Skeletal muscle satellite cell (primary cell): ENCODE results near the gene PER2. TPM values are rescaled to one million over a fixed set of nuclear protein-coding genes. Genes with fewer than 3 reads are reported as not detected.
"Not testable (repeated sequence)": the region's sequence is repeated elsewhere in the genome, so short reads cannot be mapped to it uniquely, and the experiment has no call there.

Experiments used
- H3K27me3 ChIP-seq: 2 replicates; pipeline ENCODE4 v1.7.0; 2013; ENCODE audit warnings: low read length; ENCODE audit not compliant: control insufficient read depth, insufficient read depth
- H3K36me3 ChIP-seq: 2 replicates; pipeline ENCODE4 v1.7.0; 2013; ENCODE audit warnings: mild to moderate bottlenecking, control low read depth, low read length; ENCODE audit not compliant: insufficient read depth
- H3K4me1 ChIP-seq: 2 replicates; pipeline ENCODE4 v1.7.0; 2013; ENCODE audit warnings: low read length; ENCODE audit not compliant: control insufficient read depth, insufficient read depth
- H3K4me2 ChIP-seq: 2 replicates; pipeline ENCODE4 v1.7.0; 2013; ENCODE audit warnings: mild to moderate bottlenecking, low read length
- H3K4me3 ChIP-seq: 2 replicates; pipeline ENCODE4 v1.7.0; 2013; ENCODE audit warnings: low read length
- H3K9ac ChIP-seq: 2 replicates; pipeline ENCODE4 v1.7.0; 2013; ENCODE audit warnings: mild to moderate bottlenecking, low read depth, low read length, moderate library complexity
- H3K9me3 ChIP-seq: replicated peaks from 2 replicates; pipeline ENCODE4 v1.7.0; 2013; ENCODE audit warnings: mild to moderate bottlenecking, control low read depth, low read length
- total RNA-seq: library from RNA; depleted of rRNA; stranded (reverse); fragments of >200 nt; gene quantifications from 2 replicates; pipeline ENCODE4 v1.2.3, GENCODE V29; 2012; rRNA removed

PER2 gene, protein sequence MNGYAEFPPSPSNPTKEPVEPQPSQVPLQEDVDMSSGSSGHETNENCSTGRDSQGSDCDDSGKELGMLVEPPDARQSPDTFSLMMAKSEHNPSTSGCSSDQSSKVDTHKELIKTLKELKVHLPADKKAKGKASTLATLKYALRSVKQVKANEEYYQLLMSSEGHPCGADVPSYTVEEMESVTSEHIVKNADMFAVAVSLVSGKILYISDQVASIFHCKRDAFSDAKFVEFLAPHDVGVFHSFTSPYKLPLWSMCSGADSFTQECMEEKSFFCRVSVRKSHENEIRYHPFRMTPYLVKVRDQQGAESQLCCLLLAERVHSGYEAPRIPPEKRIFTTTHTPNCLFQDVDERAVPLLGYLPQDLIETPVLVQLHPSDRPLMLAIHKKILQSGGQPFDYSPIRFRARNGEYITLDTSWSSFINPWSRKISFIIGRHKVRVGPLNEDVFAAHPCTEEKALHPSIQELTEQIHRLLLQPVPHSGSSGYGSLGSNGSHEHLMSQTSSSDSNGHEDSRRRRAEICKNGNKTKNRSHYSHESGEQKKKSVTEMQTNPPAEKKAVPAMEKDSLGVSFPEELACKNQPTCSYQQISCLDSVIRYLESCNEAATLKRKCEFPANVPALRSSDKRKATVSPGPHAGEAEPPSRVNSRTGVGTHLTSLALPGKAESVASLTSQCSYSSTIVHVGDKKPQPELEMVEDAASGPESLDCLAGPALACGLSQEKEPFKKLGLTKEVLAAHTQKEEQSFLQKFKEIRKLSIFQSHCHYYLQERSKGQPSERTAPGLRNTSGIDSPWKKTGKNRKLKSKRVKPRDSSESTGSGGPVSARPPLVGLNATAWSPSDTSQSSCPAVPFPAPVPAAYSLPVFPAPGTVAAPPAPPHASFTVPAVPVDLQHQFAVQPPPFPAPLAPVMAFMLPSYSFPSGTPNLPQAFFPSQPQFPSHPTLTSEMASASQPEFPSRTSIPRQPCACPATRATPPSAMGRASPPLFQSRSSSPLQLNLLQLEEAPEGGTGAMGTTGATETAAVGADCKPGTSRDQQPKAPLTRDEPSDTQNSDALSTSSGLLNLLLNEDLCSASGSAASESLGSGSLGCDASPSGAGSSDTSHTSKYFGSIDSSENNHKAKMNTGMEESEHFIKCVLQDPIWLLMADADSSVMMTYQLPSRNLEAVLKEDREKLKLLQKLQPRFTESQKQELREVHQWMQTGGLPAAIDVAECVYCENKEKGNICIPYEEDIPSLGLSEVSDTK (N-terminal part only)
- total RNA-seq, result 1.5 and 3.7 TPM in 2 replicates

DNA sequence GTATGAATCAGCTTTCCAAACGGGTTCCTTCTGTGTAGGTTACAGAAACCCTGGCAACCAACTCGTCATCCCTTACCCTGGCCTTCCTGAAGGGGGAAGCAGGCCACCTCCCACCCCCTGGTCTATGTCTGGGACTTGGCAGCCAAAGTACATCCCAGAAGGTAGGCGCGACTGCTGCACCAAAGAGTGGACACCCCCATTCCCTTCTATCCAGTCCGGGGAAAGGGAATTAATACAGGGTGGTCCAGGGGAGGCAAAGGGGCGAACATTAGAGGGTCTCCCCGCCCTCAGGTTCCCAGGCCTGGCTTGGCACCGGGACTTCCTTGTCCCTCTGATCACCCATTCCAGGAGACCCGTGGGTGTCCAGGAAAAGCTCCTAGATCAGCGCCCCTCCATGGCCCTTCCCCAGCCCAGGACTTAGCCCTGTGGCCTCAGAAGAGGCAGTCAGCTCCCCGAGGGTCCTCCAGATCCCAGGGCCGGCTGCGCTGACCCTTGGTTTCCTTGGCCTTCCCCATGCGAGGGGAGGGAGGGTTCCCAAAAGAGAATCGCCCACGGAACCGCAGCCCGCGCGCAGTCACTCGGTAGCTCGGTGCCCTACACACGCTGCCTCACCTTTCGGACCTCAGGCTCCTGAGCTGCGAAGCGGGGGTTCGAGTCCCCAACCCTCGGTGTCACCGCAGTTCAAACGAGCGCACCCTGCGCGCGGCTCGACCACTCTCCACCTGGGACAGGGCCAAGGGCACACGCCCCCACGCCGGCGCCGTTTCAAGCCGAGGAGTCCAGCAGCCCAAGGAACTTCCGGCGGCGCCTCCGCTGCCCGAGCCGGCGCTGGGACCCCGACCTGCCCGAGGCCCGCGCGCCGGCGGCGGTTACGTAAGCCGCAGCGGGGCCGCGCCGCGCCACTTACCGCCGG is at the start of gene PER2:
TSS of gene PER2 (minus strand) at position 874 of the 913 bp plus-strand sequence. CDS start 10,674 bp downstream, outside the sequence.
- Histone ChIP-seq H3K9ac (peak within 1 kb of the TSS; percentile 82), H3K27me3 (no peaks in the 10 kb centered on the region), H3K4me2 (peak within 1 kb of the TSS; percentile 95), H3K4me3 (peak within 1 kb of the TSS; percentile 81), H3K9me3 (no peaks in the 10 kb centered on the region), H3K36me3 (no peaks in the 10 kb centered on the region), H3K4me1 (peaks cover 37% of the 10 kb centered on the region)

DNA sequence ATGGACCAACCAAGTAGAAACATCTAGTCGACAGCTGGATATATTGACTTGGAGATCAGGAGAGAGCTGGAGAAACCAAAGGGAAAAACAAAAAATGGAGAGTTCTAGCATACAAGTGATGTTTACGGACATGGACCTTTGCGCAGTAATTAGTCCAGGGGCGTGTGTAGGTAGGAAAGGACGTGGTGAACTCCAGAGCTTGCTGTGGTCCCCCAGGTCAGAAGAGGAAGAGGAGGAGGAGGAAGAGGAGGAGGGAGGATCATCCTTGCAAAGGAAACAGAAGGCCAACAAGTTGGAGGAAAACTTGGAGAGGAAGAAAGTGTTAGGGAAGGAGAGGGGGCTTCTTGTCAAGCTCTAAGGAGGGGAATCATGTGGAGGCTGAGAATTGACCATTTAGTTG is 49.4 kb upstream of the PER2 start:
- Histone ChIP-seq H3K4me2 (no peak overlapping the region), H3K4me1 (no peaks in the 10 kb centered on the region), H3K4me3 (no peak overlapping the region), H3K36me3 (peaks cover 30% of the 10 kb centered on the region), H3K9me3 (no peaks in the 10 kb centered on the region), H3K9ac (no peak overlapping the region), H3K27me3 (no peaks in the 10 kb centered on the region)

DNA sequence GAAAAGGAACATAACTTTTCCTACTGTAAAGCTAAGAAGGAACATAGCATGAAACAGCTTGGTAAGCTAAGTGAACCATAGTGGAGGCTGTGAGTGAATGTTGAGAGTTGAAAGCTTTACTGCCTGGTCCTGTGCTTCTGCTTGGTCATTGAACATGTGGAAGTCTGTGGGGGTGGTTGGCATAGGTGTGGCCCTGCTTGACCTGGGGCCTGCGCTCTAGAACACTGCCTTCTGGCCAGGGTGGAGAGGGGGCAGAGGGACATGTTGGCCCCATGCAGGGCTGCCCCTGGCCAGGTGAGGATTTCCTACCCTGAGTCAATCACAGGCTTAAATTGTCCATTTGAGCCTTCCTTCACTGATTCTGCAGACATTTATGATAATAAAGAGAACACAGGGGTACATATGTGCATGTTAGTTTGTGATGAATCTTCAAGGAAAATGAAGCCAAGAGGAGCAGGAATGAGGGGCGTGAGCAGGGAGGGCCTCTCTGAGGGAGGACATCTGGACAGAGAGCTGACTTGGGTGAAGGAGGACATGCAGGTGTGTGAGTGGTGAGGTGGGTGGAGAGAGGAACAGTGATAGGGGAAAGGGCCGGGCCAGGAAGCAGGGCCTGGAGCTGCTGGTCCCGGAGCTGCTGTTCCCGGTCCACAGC is 48.5 kb upstream of the PER2 start:
- H3K4me3 ChIP-seq, result no peak overlapping the region
- H3K9ac ChIP-seq, result no peak overlapping the region
- no peak overlapping the region for H3K4me2 ChIP-seq
- no peaks in the 10 kb centered on the region for H3K4me1 ChIP-seq
- peaks cover 30% of the 10 kb centered on the region for H3K36me3 ChIP-seq
- no peaks in the 10 kb centered on the region for H3K9me3 ChIP-seq
- no peaks in the 10 kb centered on the region for H3K27me3 ChIP-seq

DNA sequence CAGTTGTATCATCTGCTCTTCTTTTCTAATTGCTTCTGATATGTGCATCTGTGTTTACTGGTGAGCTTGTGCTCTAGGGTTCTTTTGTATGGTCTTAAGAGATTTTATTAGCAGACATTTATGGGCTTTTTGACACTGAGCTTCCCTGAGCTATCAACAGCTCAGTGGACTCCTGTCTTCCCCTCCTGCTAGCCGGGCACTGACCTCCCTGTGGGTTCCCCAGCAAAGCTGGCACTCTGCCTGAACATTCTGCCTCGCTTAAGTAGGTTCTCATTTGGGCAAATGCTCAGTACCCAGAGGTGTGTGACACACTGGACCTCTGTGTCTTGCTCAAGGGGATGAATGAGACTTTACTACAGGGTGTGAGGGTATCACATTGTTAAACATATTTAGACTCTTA is 47.7 kb upstream of the PER2 start:
- H3K4me2 ChIP-seq, result no peak overlapping the region
- H3K9ac ChIP-seq, result no peak overlapping the region
- H3K4me1 ChIP-seq, result no peaks in the 10 kb centered on the region
- no peaks in the 10 kb centered on the region for H3K9me3 ChIP-seq
- H3K27me3 ChIP-seq, result no peaks in the 10 kb centered on the region
- no peak overlapping the region for H3K4me3 ChIP-seq
- peaks cover 30% of the 10 kb centered on the region for H3K36me3 ChIP-seq

DNA sequence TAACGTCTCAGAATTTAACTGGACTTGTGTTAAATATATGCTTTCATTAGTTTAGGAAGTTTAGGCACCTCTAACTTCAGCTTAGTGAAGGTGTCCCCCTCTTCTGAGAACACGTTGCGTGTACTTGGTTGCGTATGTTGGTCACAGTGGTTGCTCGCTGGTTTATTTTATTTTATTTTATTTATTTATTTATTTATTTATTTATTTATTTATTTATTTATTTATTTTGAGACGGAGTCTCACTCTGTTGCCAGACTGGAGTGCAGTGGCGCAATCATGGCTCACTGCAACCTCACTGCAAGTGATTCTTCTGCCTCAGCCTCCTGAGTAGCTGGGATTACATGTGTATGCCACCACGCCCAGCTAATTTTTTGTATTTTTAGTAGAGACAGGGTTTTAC is 47.2 kb upstream of the PER2 start:
- H3K36me3 ChIP-seq, result peaks cover 30% of the 10 kb centered on the region
- not testable (repeated sequence) for H3K4me3 ChIP-seq, H3K27me3 ChIP-seq, H3K9ac ChIP-seq, H3K4me1 ChIP-seq, H3K9me3 ChIP-seq, H3K4me2 ChIP-seq

DNA sequence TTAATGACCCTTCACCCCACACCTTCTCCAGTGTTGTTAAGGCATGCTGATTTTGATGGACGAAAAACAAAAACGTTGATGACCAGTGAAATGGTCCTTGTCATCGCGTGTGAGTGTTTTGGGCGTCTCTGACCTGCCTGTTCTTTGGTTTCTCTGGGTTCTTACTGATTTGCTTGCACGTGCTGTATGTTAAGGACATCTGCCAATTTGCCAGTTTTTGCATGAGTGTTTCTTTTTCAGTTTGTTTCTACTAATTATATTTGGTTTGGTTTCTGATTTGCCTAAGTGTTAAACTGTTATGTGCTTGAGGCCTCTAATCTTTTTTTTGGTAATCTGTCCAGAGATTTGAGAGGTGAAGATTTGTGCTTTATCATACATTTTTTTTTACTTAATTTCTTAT is 46.5 kb upstream of the PER2 start:
- Histone ChIP-seq H3K9me3 (no peaks in the 10 kb centered on the region), H3K4me1 (no peaks in the 10 kb centered on the region), H3K9ac (no peak overlapping the region), H3K4me3 (no peak overlapping the region), H3K27me3 (no peaks in the 10 kb centered on the region), H3K36me3 (peaks cover 30% of the 10 kb centered on the region), H3K4me2 (no peak overlapping the region)

DNA sequence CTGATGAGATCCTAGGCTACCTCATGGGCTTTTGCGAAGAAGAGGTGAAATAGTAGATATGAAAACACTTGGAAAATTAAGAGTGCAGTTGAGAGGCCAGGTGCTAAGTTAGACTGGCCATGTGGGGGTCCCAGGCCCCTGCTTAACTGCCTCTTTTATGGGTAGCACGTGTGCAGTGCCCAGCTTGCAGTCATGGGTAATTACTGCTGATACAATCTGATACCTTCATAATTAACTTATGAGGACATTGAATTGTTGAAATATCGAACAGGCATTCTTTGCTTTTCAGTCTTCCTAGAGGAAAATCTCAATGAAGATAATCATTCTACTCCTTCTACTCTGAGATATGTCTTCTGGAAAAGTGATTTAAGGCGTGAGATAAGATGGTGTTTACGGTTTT is 43.5 kb upstream of the PER2 start:
- no peak overlapping the region for H3K4me2 ChIP-seq
- H3K27me3 ChIP-seq, result no peaks in the 10 kb centered on the region
- H3K4me1 ChIP-seq, result no peaks in the 10 kb centered on the region
- peaks cover 29% of the 10 kb centered on the region for H3K36me3 ChIP-seq
- H3K9me3 ChIP-seq, result no peaks in the 10 kb centered on the region
- H3K9ac ChIP-seq, result no peak overlapping the region
- no peak overlapping the region for H3K4me3 ChIP-seq

DNA sequence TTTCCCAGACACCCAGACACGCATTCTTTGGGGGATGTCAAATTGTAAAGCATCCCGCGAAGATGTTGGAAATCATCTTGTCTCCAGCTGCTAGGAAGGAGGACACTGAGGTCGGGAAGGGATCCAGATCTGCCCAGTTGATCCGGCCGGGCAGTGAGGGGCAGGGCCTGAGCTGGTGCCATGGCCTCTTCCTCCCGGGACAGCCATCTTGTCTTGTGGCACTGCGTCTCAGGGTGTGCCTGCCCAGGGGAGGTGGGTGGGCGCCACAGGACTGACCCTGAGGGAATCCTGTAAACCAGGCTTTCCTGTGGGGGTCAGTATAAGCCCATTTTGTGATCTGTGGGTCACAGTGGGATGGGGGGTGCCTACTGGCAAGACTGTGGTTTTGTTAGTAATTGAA is 42.0 kb upstream of the PER2 start:
- Histone ChIP-seq H3K36me3 (peaks cover 29% of the 10 kb centered on the region), H3K9ac (no peak overlapping the region), H3K9me3 (no peaks in the 10 kb centered on the region), H3K4me1 (no peaks in the 10 kb centered on the region), H3K4me2 (no peak overlapping the region), H3K27me3 (no peaks in the 10 kb centered on the region), H3K4me3 (no peak overlapping the region)

DNA sequence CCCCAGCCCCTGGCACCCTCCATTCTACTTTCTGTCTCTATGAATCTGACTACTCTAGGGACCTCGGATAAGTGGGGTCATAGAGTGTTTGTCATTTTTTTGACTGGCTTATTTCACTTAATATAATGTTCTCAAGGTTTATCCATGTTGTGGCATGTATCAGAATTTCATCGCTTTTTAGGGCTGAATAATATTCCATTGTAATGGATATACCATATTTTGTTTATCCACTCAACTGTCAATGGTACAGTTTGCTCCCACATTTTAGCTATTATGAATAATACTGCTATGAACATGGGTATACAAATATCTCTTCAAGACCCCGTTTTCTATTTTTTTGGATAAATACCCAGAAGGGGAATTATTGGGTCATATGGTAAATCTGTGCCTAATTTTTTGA is 39.3 kb upstream of the PER2 start:
- H3K27me3 ChIP-seq, result no peaks in the 10 kb centered on the region
- H3K9me3 ChIP-seq, result no peaks in the 10 kb centered on the region
- H3K4me3 ChIP-seq, result no peak overlapping the region
- H3K9ac ChIP-seq, result no peak overlapping the region
- H3K4me1 ChIP-seq, result no peaks in the 10 kb centered on the region
- H3K36me3 ChIP-seq, result peaks cover 19% of the 10 kb centered on the region
- H3K4me2 ChIP-seq, result no peak overlapping the region

DNA sequence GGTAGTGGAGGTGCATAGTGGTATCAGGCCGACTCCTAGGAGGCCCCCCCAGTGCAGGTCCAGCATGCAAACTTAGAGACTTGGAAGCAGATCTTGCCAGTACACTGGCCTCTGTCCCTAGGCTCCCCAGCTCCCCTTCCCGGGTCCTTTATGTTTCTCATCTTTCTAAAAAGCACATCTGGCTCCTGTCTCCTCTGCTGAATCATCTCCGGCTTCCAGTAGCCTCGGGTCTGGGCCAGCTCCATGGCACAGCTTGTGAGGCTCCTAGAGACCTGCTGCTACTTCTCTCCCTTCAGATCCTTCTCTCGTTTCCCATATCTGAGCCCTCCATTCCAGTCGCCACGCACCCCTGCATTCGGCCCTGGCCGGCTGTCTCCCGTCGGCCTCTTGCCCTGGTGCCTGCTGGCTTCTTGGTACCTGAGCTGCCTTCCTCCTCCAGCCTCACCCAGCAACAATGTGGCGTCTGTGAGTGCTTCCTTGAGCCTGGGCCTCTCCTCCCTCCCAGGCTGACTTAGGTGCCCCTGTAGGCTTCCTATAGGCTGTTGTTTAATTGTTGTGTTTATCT is 38.5 kb upstream of the PER2 start:
- Histone ChIP-seq H3K4me3 (no peak overlapping the region), H3K9ac (no peak overlapping the region), H3K4me1 (no peaks in the 10 kb centered on the region), H3K27me3 (no peaks in the 10 kb centered on the region), H3K36me3 (peaks cover 19% of the 10 kb centered on the region), H3K4me2 (no peak overlapping the region), H3K9me3 (no peaks in the 10 kb centered on the region)
